Measurements from ENCODE around the gene SLC25A42.
"Not testable (repeated sequence)": the region's sequence is repeated elsewhere in the genome, so short reads cannot be mapped to it uniquely, and the experiment has no call there.

SLC25A42 gene

DNA sequence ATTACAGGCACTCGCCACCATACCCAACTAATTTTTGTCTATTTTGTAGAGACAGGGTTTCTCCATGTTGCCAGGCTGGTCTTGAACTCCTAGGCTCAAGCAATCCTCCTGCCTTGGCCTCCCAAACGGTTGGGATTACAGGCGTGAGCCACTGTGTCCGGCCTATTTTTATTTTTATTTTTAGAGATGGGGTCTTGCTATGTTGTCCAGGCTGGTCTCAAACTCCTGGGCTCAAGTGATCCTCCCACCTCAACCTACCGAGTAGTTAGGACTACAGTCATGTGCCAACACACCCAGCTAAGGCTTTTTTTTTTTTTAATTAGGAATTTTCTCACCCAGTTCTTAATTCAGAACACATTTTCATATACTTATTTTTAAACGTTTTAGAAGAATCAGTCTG lies 71.9 kb downstream of the SLC25A42 start:
- not testable (repeated sequence) for H4K12ac ChIP-seq (ENCODE audit: low read depth, low read length); H3K4me1 ChIP-seq (ENCODE audit: control insufficient read depth in 1 of 2, insufficient read depth in 2 of 2, low read length in 2 of 2); H3K4ac ChIP-seq (ENCODE audit: low read depth, low read length); H4K8ac ChIP-seq (ENCODE audit: low read depth, low read length); H3K23ac ChIP-seq (ENCODE audit: low read length); H2BK120ac ChIP-seq (ENCODE audit: insufficient read depth, low read length, poor library complexity); H2BK12ac ChIP-seq (ENCODE audit: low read length); H3K4me3 ChIP-seq (ENCODE audit: low read depth, low read length); H3K14ac ChIP-seq (ENCODE audit: low read length); H2AFZ ChIP-seq (ENCODE audit: insufficient read depth, low read length, poor library complexity); DNase-seq; H3K79me1 ChIP-seq (ENCODE audit: low read length); H3K27ac ChIP-seq (ENCODE audit: low read depth, low read length); H3K36me3 ChIP-seq (ENCODE audit: control insufficient read depth in 1 of 2, insufficient read depth in 2 of 2, low read length in 2 of 2); H3K4me2 ChIP-seq (ENCODE audit: low read length); H3K18ac ChIP-seq (ENCODE audit: low read length); H2AK5ac ChIP-seq (ENCODE audit: low read length); H3K9ac ChIP-seq (ENCODE audit: low read length); H3K27me3 ChIP-seq (ENCODE audit: insufficient read depth, low read length); H3K79me2 ChIP-seq (ENCODE audit: control insufficient read depth, insufficient read depth, low read length, poor library complexity); H4K91ac ChIP-seq (ENCODE audit: low read depth, low read length); H2BK5ac ChIP-seq (ENCODE audit: low read depth, low read length, poor library complexity)
- no CpG with 5 or more reads among the region's 6 CpGs for WGBS (ENCODE audit: extremely low coverage, insufficient coverage, insufficient read length)
- H3K9me3 ChIP-seq (ENCODE audit: insufficient read depth, low read depth, low read length) = peaks cover 13% of the 10 kb centered on the region

DNA sequence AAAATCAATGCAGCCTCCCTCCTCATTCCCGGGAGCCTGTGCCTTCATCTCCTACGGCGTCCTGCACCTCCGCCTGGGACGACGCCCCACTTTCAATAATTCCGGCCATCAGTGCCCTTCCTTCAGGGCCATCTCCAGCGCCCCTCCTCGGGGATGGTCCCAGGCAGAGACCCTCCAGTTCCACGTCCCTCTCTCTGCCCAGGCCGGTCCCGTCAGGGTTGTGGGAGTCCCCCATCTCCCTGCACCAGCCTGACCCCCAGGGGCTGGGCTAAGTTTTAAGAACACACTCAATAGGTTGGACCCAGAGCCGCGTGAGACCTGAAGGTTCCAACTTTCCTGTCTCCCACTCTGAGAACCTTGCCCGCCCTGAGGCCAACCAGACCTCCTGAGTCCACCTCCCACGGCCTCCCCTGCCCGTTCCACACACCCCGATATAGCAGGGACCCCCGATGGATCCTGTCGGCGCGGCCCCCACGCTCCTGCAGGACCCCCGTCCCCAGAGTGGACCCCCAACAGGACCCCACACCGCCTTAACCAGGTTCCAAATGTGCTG lies 73.8 kb downstream of the SLC25A42 start:
- peak overlapping the region; percentile 78 for H3K4me3 ChIP-seq (ENCODE audit: low read depth, low read length)
- H4K12ac ChIP-seq (ENCODE audit: low read depth, low read length) = peak overlapping the region; percentile 95
- no peak overlapping the region for H3K27ac ChIP-seq (ENCODE audit: low read depth, low read length)
- H2BK12ac ChIP-seq (ENCODE audit: low read length) = no peak overlapping the region
- WGBS (ENCODE audit: extremely low coverage, insufficient coverage, insufficient read length) = no CpG with 5 or more reads among the region's 25 CpGs
- peaks cover 5% of the 10 kb centered on the region for H3K9me3 ChIP-seq (ENCODE audit: insufficient read depth, low read depth, low read length)
- H2BK120ac ChIP-seq (ENCODE audit: insufficient read depth, low read length, poor library complexity) = peak overlapping the region; percentile 64
- H3K14ac ChIP-seq (ENCODE audit: low read length) = peak overlapping the region; percentile 93
- H3K9ac ChIP-seq (ENCODE audit: low read length) = peak overlapping the region; percentile 80
- H4K8ac ChIP-seq (ENCODE audit: low read depth, low read length) = peak overlapping the region; percentile 91
- H3K36me3 ChIP-seq (ENCODE audit: control insufficient read depth in 1 of 2, insufficient read depth in 2 of 2, low read length in 2 of 2) = no peaks in the 10 kb centered on the region
- H2BK5ac ChIP-seq (ENCODE audit: low read depth, low read length, poor library complexity) = peak overlapping the region; percentile 31
- peak overlapping the region; percentile 53 for H4K91ac ChIP-seq (ENCODE audit: low read depth, low read length)
- H3K4ac ChIP-seq (ENCODE audit: low read depth, low read length) = peak overlapping the region; percentile 69
- peaks cover 5 to 6% of the 10 kb centered on the region in 2 experiments for H3K4me1 ChIP-seq (ENCODE audit: control insufficient read depth in 1 of 2, insufficient read depth in 2 of 2, low read length in 2 of 2)
- no peak overlapping the region for H3K23ac ChIP-seq (ENCODE audit: low read length)
- H3K18ac ChIP-seq (ENCODE audit: low read length) = peak overlapping the region; percentile 89
- peak overlapping the region; percentile 94 for H3K4me2 ChIP-seq (ENCODE audit: low read length)
- peak overlapping the region; percentile 73 for H2AFZ ChIP-seq (ENCODE audit: insufficient read depth, low read length, poor library complexity)
- H2AK5ac ChIP-seq (ENCODE audit: low read length) = peak overlapping the region; percentile 41
- DNase-seq = no peak
- peaks cover 4% of the 10 kb centered on the region for H3K79me1 ChIP-seq (ENCODE audit: low read length)
- H3K79me2 ChIP-seq (ENCODE audit: control insufficient read depth, insufficient read depth, low read length, poor library complexity) = peaks cover 5% of the 10 kb centered on the region
- H3K27me3 ChIP-seq (ENCODE audit: insufficient read depth, low read length) = no peaks in the 10 kb centered on the region

DNA sequence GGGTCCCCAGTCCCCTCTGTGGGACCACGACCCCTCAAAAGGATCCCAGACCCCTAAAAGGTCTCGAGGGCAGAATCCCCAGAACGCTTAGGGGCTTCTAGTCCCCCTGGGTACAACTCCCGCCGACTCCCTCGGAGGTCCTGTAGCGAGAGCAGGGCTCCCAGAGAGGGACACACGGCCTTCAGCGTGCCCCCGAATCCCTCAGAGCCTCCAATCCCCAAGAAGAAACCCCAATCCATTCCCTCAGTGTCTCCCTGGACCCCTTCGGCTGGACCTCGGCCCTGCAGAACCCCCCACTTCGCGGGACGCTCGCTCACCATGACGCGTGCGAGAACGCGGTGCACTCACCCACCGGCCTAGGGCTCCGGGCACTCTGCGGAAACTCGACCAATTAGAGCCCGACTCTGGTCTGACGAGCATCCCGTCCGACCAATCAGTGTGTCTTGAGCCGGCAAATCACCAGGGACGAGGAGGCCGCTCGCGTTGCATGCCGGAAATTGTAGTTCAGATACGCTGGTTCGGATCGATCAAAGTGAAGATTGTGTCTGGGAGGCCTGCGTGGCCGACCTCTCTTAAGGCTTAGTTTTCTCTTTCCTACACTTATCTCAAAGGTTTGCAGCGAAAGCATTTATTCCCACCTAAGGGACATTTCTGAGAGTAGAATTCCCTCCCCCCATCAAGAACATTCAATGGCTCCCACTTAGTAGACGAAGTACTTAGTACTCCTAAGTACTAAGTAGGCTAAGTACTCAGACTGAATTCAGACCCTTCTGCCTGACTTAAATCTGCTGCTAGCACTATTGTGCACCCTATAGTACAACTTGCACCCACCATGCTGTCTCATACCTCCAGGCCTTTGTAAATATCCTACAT lies 74.6 kb downstream of the SLC25A42 start, which contains the start of gene TMEM161A:
TSS of gene TMEM161A (minus strand) at position 370 of the 873 bp plus-strand sequence. CDS start at position 320, 50 bp downstream.
- H3K36me3 ChIP-seq (ENCODE audit: control insufficient read depth in 1 of 2, insufficient read depth in 2 of 2, low read length in 2 of 2) = no peaks in the 10 kb centered on the region
- no peaks in the 10 kb centered on the region for H3K27me3 ChIP-seq (ENCODE audit: insufficient read depth, low read length)
- H3K79me2 ChIP-seq (ENCODE audit: control insufficient read depth, insufficient read depth, low read length, poor library complexity) = peaks cover 5% of the 10 kb centered on the region
- H2BK5ac ChIP-seq (ENCODE audit: low read depth, low read length, poor library complexity) = peak within 1 kb of the TSS; percentile 31
- H3K18ac ChIP-seq (ENCODE audit: low read length) = peak within 1 kb of the TSS; percentile 89
- H2AFZ ChIP-seq (ENCODE audit: insufficient read depth, low read length, poor library complexity) = peak within 1 kb of the TSS; percentile 73
- no CpG with 5 or more reads among the region's 42 CpGs for WGBS (ENCODE audit: extremely low coverage, insufficient coverage, insufficient read length)
- H2AK5ac ChIP-seq (ENCODE audit: low read length) = peak within 1 kb of the TSS; percentile 41
- H3K4me1 ChIP-seq (ENCODE audit: control insufficient read depth in 1 of 2, insufficient read depth in 2 of 2, low read length in 2 of 2) = peaks cover 5 to 6% of the 10 kb centered on the region in 2 experiments
- peak within 1 kb of the TSS; percentile 78 for H3K4me3 ChIP-seq (ENCODE audit: low read depth, low read length)
- H4K91ac ChIP-seq (ENCODE audit: low read depth, low read length) = peak within 1 kb of the TSS; percentile 53
- peak within 1 kb of the TSS; percentile 91 for H4K8ac ChIP-seq (ENCODE audit: low read depth, low read length)
- peak within 1 kb of the TSS; percentile 80 for H3K9ac ChIP-seq (ENCODE audit: low read length)
- peak within 1 kb of the TSS; percentile 64 for H2BK120ac ChIP-seq (ENCODE audit: insufficient read depth, low read length, poor library complexity)
- H3K4me2 ChIP-seq (ENCODE audit: low read length) = peak within 1 kb of the TSS; percentile 94
- H3K23ac ChIP-seq (ENCODE audit: low read length) = no peak within 1 kb of the TSS
- peak within 1 kb of the TSS; percentile 69 for H3K4ac ChIP-seq (ENCODE audit: low read depth, low read length)
- H3K27ac ChIP-seq (ENCODE audit: low read depth, low read length) = no peak within 1 kb of the TSS
- DNase-seq = peak; percentile 96 to 99
- H2BK12ac ChIP-seq (ENCODE audit: low read length) = peak within 1 kb of the TSS; percentile 26
- H3K14ac ChIP-seq (ENCODE audit: low read length) = peak within 1 kb of the TSS; percentile 93
- peak within 1 kb of the TSS; percentile 95 for H4K12ac ChIP-seq (ENCODE audit: low read depth, low read length)
- H3K9me3 ChIP-seq (ENCODE audit: insufficient read depth, low read depth, low read length) = no peaks in the 10 kb centered on the region
- peaks cover 4% of the 10 kb centered on the region for H3K79me1 ChIP-seq (ENCODE audit: low read length)

DNA sequence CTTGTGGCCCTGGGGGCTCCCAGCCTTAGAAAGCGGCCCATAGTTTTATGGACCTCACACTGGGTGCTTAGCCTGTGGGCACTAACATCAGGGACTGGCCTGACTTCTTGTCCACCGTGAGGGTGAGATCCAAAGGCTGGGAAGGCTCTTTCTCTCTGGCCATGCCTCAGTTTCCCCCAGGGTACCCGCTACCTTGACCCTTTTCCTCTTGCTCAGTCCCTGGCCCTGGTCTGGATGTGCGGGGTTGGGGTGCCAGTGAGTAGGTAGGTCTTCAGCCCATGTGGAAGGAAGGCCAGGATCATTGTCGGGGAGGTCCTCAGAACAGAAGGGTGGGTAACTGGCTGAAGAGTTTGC lies 76.1 kb downstream of the SLC25A42 start:
- peaks cover 4 to 6% of the 10 kb centered on the region in 2 experiments for H3K4me1 ChIP-seq (ENCODE audit: control insufficient read depth in 1 of 2, insufficient read depth in 2 of 2, low read length in 2 of 2)
- H2BK5ac ChIP-seq (ENCODE audit: low read depth, low read length, poor library complexity) = no peak overlapping the region
- no peaks in the 10 kb centered on the region for H3K27me3 ChIP-seq (ENCODE audit: insufficient read depth, low read length)
- no peak overlapping the region for H3K23ac ChIP-seq (ENCODE audit: low read length)
- no peak overlapping the region for H2BK120ac ChIP-seq (ENCODE audit: insufficient read depth, low read length, poor library complexity)
- H4K12ac ChIP-seq (ENCODE audit: low read depth, low read length) = no peak overlapping the region
- H2BK12ac ChIP-seq (ENCODE audit: low read length) = no peak overlapping the region
- H3K79me1 ChIP-seq (ENCODE audit: low read length) = peaks cover 4% of the 10 kb centered on the region
- H3K79me2 ChIP-seq (ENCODE audit: control insufficient read depth, insufficient read depth, low read length, poor library complexity) = peaks cover 5% of the 10 kb centered on the region
- no peak overlapping the region for H3K4me2 ChIP-seq (ENCODE audit: low read length)
- no peak overlapping the region for H3K9ac ChIP-seq (ENCODE audit: low read length)
- no peak overlapping the region for H4K8ac ChIP-seq (ENCODE audit: low read depth, low read length)
- H3K9me3 ChIP-seq (ENCODE audit: insufficient read depth, low read depth, low read length) = no peaks in the 10 kb centered on the region
- WGBS (ENCODE audit: extremely low coverage, insufficient coverage, insufficient read length) = no CpG with 5 or more reads among the region's 5 CpGs
- no peak overlapping the region for H3K4ac ChIP-seq (ENCODE audit: low read depth, low read length)
- H3K4me3 ChIP-seq (ENCODE audit: low read depth, low read length) = no peak overlapping the region
- no peak for DNase-seq
- no peak overlapping the region for H2AK5ac ChIP-seq (ENCODE audit: low read length)
- H2AFZ ChIP-seq (ENCODE audit: insufficient read depth, low read length, poor library complexity) = no peak overlapping the region
- H3K36me3 ChIP-seq (ENCODE audit: control insufficient read depth in 1 of 2, insufficient read depth in 2 of 2, low read length in 2 of 2) = no peaks in the 10 kb centered on the region
- no peak overlapping the region for H4K91ac ChIP-seq (ENCODE audit: low read depth, low read length)
- H3K27ac ChIP-seq (ENCODE audit: low read depth, low read length) = no peak overlapping the region
- no peak overlapping the region for H3K18ac ChIP-seq (ENCODE audit: low read length)
- no peak overlapping the region for H3K14ac ChIP-seq (ENCODE audit: low read length)

Measured in trophoblast cell (in vitro differentiated cells and primary cell).